ENCODE results near the gene ASIC1. TPM values are rescaled to one million over a fixed set of nuclear protein-coding genes. Genes with fewer than 3 reads are reported as not detected.

The ASIC1 gene
- total RNA-seq, 1 experiment from 2014 or later, result 6.0 TPM

GRCh38 chr12:50032515-50032853 is 24.9 kb upstream of the ASIC1 start:
- intact Hi-C loops (cut with micrococcal nuclease), result no loop called here
- Histone ChIP-seq H3K9me2 (replicated peaks; ENCODE audit: low read length) (no peaks in the 10 kb centered on the region), H3K9me3 (ENCODE audit: low read length) (no peaks in the 10 kb centered on the region), H3F3A (ENCODE audit: low read length, unreplicated experiment) (no peaks in the 10 kb centered on the region), H3K79me2 (ENCODE audit: low read length) (no peaks in the 10 kb centered on the region), H3K27ac (ENCODE audit: low read length) (no peak overlapping the region), H3K4me3 (ENCODE audit: low read length) (no peak overlapping the region), H3K36me3 (ENCODE audit: low read depth, low read length) (no peaks in the 10 kb centered on the region), H3K4me2 (ENCODE audit: low read length) (no peak overlapping the region), H3K9ac (ENCODE audit: low read length) (no peak overlapping the region), H3K27me3 (ENCODE audit: low read length) (no peaks in the 10 kb centered on the region), H2AFZ (ENCODE audit: low read length) (no peak overlapping the region), H3K4me1 (ENCODE audit: insufficient read depth, low read length) (no peaks in the 10 kb centered on the region), H4K20me1 (ENCODE audit: low read length) (no peaks in the 10 kb centered on the region)
- DNase-seq (no peak), ATAC-seq (no peak)
- CTCF ChIA-PET, result no interaction called here
- no TSS peak for BruUV-seq (replicated peaks)
- no peak for TF ChIP-seq CTCF (conservative IDR thresholded peaks at IDR 0.05; ENCODE audit: low read depth, low read length)
- POLR2A ChIA-PET (ENCODE audit: unreplicated experiment), result no interaction called here

GRCh38 chr12:50032854-50033581 is 24.4 kb upstream of the ASIC1 start:
- H2AFZ ChIP-seq (ENCODE audit: low read length), result no peak overlapping the region
- H3K79me2 ChIP-seq (ENCODE audit: low read length), result no peaks in the 10 kb centered on the region
- ATAC-seq (no peak), DNase-seq (no peak)
- no peak overlapping the region for H3K4me2 ChIP-seq (ENCODE audit: low read length)
- no peaks in the 10 kb centered on the region for H3K9me2 ChIP-seq (replicated peaks; ENCODE audit: low read length)
- TF ChIP-seq EZH2 (IDR thresholded peaks at IDR 0.05; ENCODE audit: low read length, unreplicated experiment) (no peak), EZH2phosphoT487 (IDR thresholded peaks at IDR 0.05; ENCODE audit: borderline replicate concordance, low read length) (no peak), CTCF (conservative IDR thresholded peaks at IDR 0.05; ENCODE audit: low read depth, low read length) (no peak)
- no peaks in the 10 kb centered on the region for H3K4me1 ChIP-seq (ENCODE audit: insufficient read depth, low read length)
- CTCF ChIA-PET, result no interaction called here
- no peak overlapping the region for H3K4me3 ChIP-seq (ENCODE audit: low read length)
- no peaks in the 10 kb centered on the region for H3K36me3 ChIP-seq (ENCODE audit: low read depth, low read length)
- no peaks in the 10 kb centered on the region for H3K9me3 ChIP-seq (ENCODE audit: low read length)
- BruUV-seq (replicated peaks), result no TSS peak
- no peaks in the 10 kb centered on the region for H4K20me1 ChIP-seq (ENCODE audit: low read length)
- no peak overlapping the region for H3K27ac ChIP-seq (ENCODE audit: low read length)
- intact Hi-C loops (cut with micrococcal nuclease), result no loop called here
- no peak overlapping the region for H3K9ac ChIP-seq (ENCODE audit: low read length)
- POLR2A ChIA-PET (ENCODE audit: unreplicated experiment), result no interaction called here
- no peaks in the 10 kb centered on the region for H3K27me3 ChIP-seq (ENCODE audit: low read length)
- no peaks in the 10 kb centered on the region for H3F3A ChIP-seq (ENCODE audit: low read length, unreplicated experiment)

- Histone ChIP-seq H3K27ac (ENCODE audit: low read length) (no peak overlapping the region), H3K36me3 (ENCODE audit: low read depth, low read length) (no peaks in the 10 kb centered on the region), H3K9ac (ENCODE audit: low read length) (no peak overlapping the region), H3K4me3 (ENCODE audit: low read length) (no peak overlapping the region), H4K20me1 (ENCODE audit: low read length) (no peaks in the 10 kb centered on the region), H3K27me3 (ENCODE audit: low read length) (no peaks in the 10 kb centered on the region), H3K9me3 (ENCODE audit: low read length) (no peaks in the 10 kb centered on the region), H3F3A (ENCODE audit: low read length, unreplicated experiment) (no peaks in the 10 kb centered on the region), H3K4me1 (ENCODE audit: insufficient read depth, low read length) (no peaks in the 10 kb centered on the region), H3K4me2 (ENCODE audit: low read length) (no peak overlapping the region), H3K9me2 (replicated peaks; ENCODE audit: low read length) (no peaks in the 10 kb centered on the region), H2AFZ (ENCODE audit: low read length) (no peak overlapping the region), H3K79me2 (ENCODE audit: low read length) (no peaks in the 10 kb centered on the region)
- no TSS peak for BruUV-seq (replicated peaks)
- no peak for ATAC-seq
- DNase-seq, result no peak
- ChIA-PET POLR2A (ENCODE audit: unreplicated experiment) (no interaction called here), CTCF (interaction anchor here (0.6 to 2.7 kb wide), 2 partner anchors 32 to 303 kb away, joined by 4 to 23 read pairs; no protein-coding TSS in a partner anchor)
- intact Hi-C loops (cut with micrococcal nuclease), result loop anchor here (2.0 kb wide), 1 partner anchor 32 kb away; no protein-coding TSS in a partner anchor
- TF ChIP-seq EZH2phosphoT487 (IDR thresholded peaks at IDR 0.05; ENCODE audit: borderline replicate concordance, low read length) (no peak), CTCF (conservative IDR thresholded peaks at IDR 0.05; ENCODE audit: low read depth, low read length) (no peak), EZH2 (IDR thresholded peaks at IDR 0.05; ENCODE audit: low read length, unreplicated experiment) (no peak)
These were observed 19.1 kb upstream of the ASIC1 start for GRCh38 chr12:50038336-50038735.

Measured in PC-3 (cell line).